Measurements from ENCODE around the gene KIF3B. TPM values are rescaled to one million over a fixed set of nuclear protein-coding genes. Genes with fewer than 3 reads are reported as not detected.

Gene KIF3B
- total RNA-seq (10 to 100 TPM; 23.7 to 35.4 (median 27.9) TPM), polyA plus RNA-seq (10 to 100 TPM; 11.0 to 19.4 TPM)

GRCh38 chr20:32277361-32278198, at the start of gene KIF3B:
Gene KIF3B, plus strand, starts transcription at chr20:32277651. Its CDS starts 32,127 bp downstream, at chr20:32309778.
- no peaks in the 10 kb centered on the region for H3K36me3 ChIP-seq
- ATAC-seq (peak; percentile 90 to 96 (median 94)), DNase-seq (peak; percentile 83 to 93 (median 86)), FAIRE-seq (no peak)
- no peaks in the 10 kb centered on the region for H3K9me3 ChIP-seq
- peak within 1 kb of the TSS; percentile 90 to 96 (median 92) for H3K4me3 ChIP-seq
- 1% methylated on average over 41 to 62 of the region's 62 CpGs for WGBS, 2 donors
- H3K27ac ChIP-seq, result peak within 1 kb of the TSS; percentile 58 to 80 (median 73)
- intact Hi-C loops (cut with DNase I), result no loop called here
- no peak for TF ChIP-seq CTCF (IDR thresholded peaks at IDR 0.05)
- no peaks in the 10 kb centered on the region for H3K27me3 ChIP-seq
- H3K4me1 ChIP-seq, result peaks cover 5 to 16% (median 11%) of the 10 kb centered on the region in 3 donors

GRCh38 chr20:32227744-32228688, 49.4 kb upstream of the KIF3B start:
- DNase-seq, result peak in 4 of 6 donors; percentile 36 to 70 (median 56)
- H3K27ac ChIP-seq, result peak overlapping the region; percentile 41 to 81 (median 66)
- intact Hi-C loops (cut with DNase I), result no loop called here

GRCh38 chr20:32229251-32229747, 48.2 kb upstream of the KIF3B start:
- TF ChIP-seq CTCF (IDR thresholded peaks at IDR 0.05), result no peak
- H3K27ac ChIP-seq, result peak overlapping the region in 3 of 4 donors; percentile 5 to 81 (median 72)
- H3K4me1 ChIP-seq, result peaks cover 19 to 35% (median 25%) of the 10 kb centered on the region in 3 donors
- FAIRE-seq, result no peak
- no peaks in the 10 kb centered on the region for H3K27me3 ChIP-seq
- DNase-seq, result no peak
- H3K9me3 ChIP-seq, result no peaks in the 10 kb centered on the region
- WGBS, 2 donors, result 29 to 34% methylated on average over 5 of the region's 5 CpGs
- intact Hi-C loops (cut with DNase I), result no loop called here
- peaks cover 0 to 19% (median 0%) of the 10 kb centered on the region in 3 donors for H3K36me3 ChIP-seq
- ATAC-seq, result peak in 2 of 4 donors; percentile 35 to 38
- H3K4me3 ChIP-seq, result no peak overlapping the region

More at GRCh38 chr20:32227744-32228688, 49.4 kb upstream of the KIF3B start:
- whole genome bisulfite sequencing, 2 donors, result 36 to 48% methylated on average over 22 of the region's 22 CpGs
- Histone ChIP-seq H3K9me3 (no peaks in the 10 kb centered on the region), H3K4me1 (peaks cover 19 to 35% (median 25%) of the 10 kb centered on the region in 3 donors), H3K27me3 (no peaks in the 10 kb centered on the region), H3K4me3 (no peak overlapping the region), H3K36me3 (peaks cover 0 to 15% (median 0%) of the 10 kb centered on the region in 3 donors)
- no peak for TF ChIP-seq CTCF (IDR thresholded peaks at IDR 0.05)
- peak; percentile 74 to 79 (median 75) for ATAC-seq
- FAIRE-seq, result no peak

GRCh38 chr20:32230707-32231106, 46.7 kb upstream of the KIF3B start:
- Histone ChIP-seq H3K4me3 (no peak overlapping the region), H3K9me3 (no peaks in the 10 kb centered on the region), H3K27ac (no peak overlapping the region), H3K27me3 (no peaks in the 10 kb centered on the region), H3K4me1 (peaks cover 19 to 29% (median 27%) of the 10 kb centered on the region in 3 donors), H3K36me3 (peaks cover 0 to 19% (median 0%) of the 10 kb centered on the region in 3 donors)
- DNase-seq (no peak), ATAC-seq (no peak), FAIRE-seq (no peak)
- WGBS, 2 donors, result 95 to 96% methylated on average over 13 of the region's 13 CpGs
- intact Hi-C loops (cut with DNase I), result no loop called here
- TF ChIP-seq CTCF (IDR thresholded peaks at IDR 0.05), result no peak

Data from pancreas (tissue), 10 donors.